OCI-LY7 (cell line): ENCODE measurements around the gene DPEP2NB. TPM values are rescaled to one million over a fixed set of nuclear protein-coding genes. Genes with fewer than 3 reads are reported as not detected.

Experiments
- BruUV-seq: library from RNA; stranded (reverse); fragments of 400-500 nt; replicated peaks from 2 replicates; lab custom pipeline; 2021; lab: Mats Ljungman, UMichigan
- CTCF ChIA-PET: fragments of 300-600 bp; sonication (Branson Sonifier 250); formaldehyde crosslinking; loops from one replicate; lab custom pipeline; 2022; ENCODE audit warnings: antibody characterized with exemption; ENCODE audit not compliant: unreplicated experiment; lab: Charles Lee
- POLR2A ChIA-PET: fragments of 300-600 bp; sonication (Branson Sonifier 250); formaldehyde crosslinking; loops from one replicate; lab custom pipeline; 2022; ENCODE audit warnings: antibody characterized with exemption; lab: Charles Lee
- DNase-seq: peaks from one replicate; pipeline ENCODE4 v3.0.0-alpha.2; 2015; ENCODE audit warnings: low spot score
- H2AFZ ChIP-seq: fragments of 200-600 bp; sonication (generic), shearing (Covaris generic); 2 replicates; pipeline ENCODE4 v1.6.1; 2014; ENCODE audit warnings: mild to moderate bottlenecking, antibody characterized with exemption, low read length, moderate library complexity
- H3K27ac ChIP-seq: fragments of 200-600 bp; sonication (generic); 2 replicates; pipeline ENCODE4 v1.5.1; 2014; ENCODE audit warnings: mixed run types, low read depth, mild to moderate bottlenecking, moderate library complexity, low read length, inconsistent platforms; ENCODE audit not compliant: poor library complexity, severe bottlenecking
- H3K36me3 ChIP-seq: fragments of 200-600 bp; sonication (generic); 2 replicates; pipeline ENCODE4 v1.6.1; 2014; ENCODE audit warnings: mild to moderate bottlenecking, antibody characterized with exemption, low read length, moderate library complexity, mixed read lengths; ENCODE audit not compliant: insufficient read depth
- H3K4me1 ChIP-seq: fragments of 200-600 bp; sonication (generic); 2 replicates; pipeline ENCODE4 v1.5.1; 2014; ENCODE audit warnings: mild to moderate bottlenecking, low read length; ENCODE audit not compliant: insufficient read depth, poor library complexity, severe bottlenecking
- H3K4me2 ChIP-seq: fragments of 200-600 bp; sonication (generic); 2 replicates; pipeline ENCODE4 v1.6.1; 2014; ENCODE audit warnings: mild to moderate bottlenecking, low read length
- H3K4me3 ChIP-seq: fragments of 200-600 bp; sonication (generic); 2 replicates; pipeline ENCODE4 v1.5.1; 2014; ENCODE audit warnings: mild to moderate bottlenecking, low read depth, low read length; ENCODE audit not compliant: poor library complexity, severe bottlenecking
- H3K79me2 ChIP-seq: fragments of 200-600 bp; sonication (generic); 2 replicates; pipeline ENCODE4 v1.6.1; 2016; ENCODE audit warnings: low read depth, mild to moderate bottlenecking, low read length, moderate library complexity, mixed read lengths; ENCODE audit not compliant: insufficient read depth
- H3K9me2 ChIP-seq: fragments of 200-600 bp; sonication (generic); 2 replicates; pipeline ENCODE4 v1.6.1; 2016; ENCODE audit warnings: mild to moderate bottlenecking, low read length, mixed read lengths; ENCODE audit not compliant: insufficient read depth
- H3K9me3 ChIP-seq: fragments of 200-600 bp; sonication (generic); 2 replicates; pipeline ENCODE4 v1.6.1; 2014; ENCODE audit warnings: mild to moderate bottlenecking, mixed run types, low read length, mixed read lengths
- H4K20me1 ChIP-seq: fragments of 200-600 bp; sonication (generic); 2 replicates; pipeline ENCODE4 v1.6.1; 2014; ENCODE audit warnings: mild to moderate bottlenecking, antibody characterized with exemption, low read length, moderate library complexity, mixed read lengths; ENCODE audit not compliant: insufficient read depth
- CTCF ChIP-seq: fragments of 200-600 bp; sonication (generic); conservative IDR thresholded peaks from 2 replicates; pipeline ENCODE4 v1.5.1; 2014; ENCODE audit warnings: mild to moderate bottlenecking, antibody characterized with exemption, low read length, moderate library complexity, mixed read lengths
- EZH2phosphoT487 ChIP-seq: fragments of 200-600 bp; sonication (generic); IDR thresholded peaks from 2 replicates; pipeline ENCODE4 v1.6.1; 2018; ENCODE audit warnings: low read depth, borderline replicate concordance, mild to moderate bottlenecking, mixed run types, antibody characterized with exemption, low read length, moderate library complexity, mixed read lengths
- intact Hi-C: fragments of 100-400 bp; cut with micrococcal nuclease; formaldehyde crosslinking; loops from one replicate; pipeline ENCODE4 v1.10.0; 2022; ENCODE audit not compliant: unreplicated experiment
- total RNA-seq, 2 experiments: library from RNA; depleted of rRNA in 1 of 2; stranded (reverse); fragments of >200 nt in 1 of 2; shearing (Covaris generic) in 1 of 2; gene quantifications; 2 replicates each; pipeline ENCODE4 v1.2.3, GENCODE V29; 2014 to 2022

Gene DPEP2NB
- total RNA-seq, 2 experiments from 2014 or later, result not detected

GRCh38 chr16:67987460-67988160 is 28.1 kb downstream of the DPEP2NB start:
- Histone ChIP-seq H3K4me3 (no peak overlapping the region), H4K20me1 (no peaks in the 10 kb centered on the region), H3K27ac (no peak overlapping the region), H3K9me3 (no peaks in the 10 kb centered on the region), H3K4me2 (no peak overlapping the region), H3K36me3 (no peaks in the 10 kb centered on the region), H3K79me2 (no peaks in the 10 kb centered on the region), H3K4me1 (peaks cover 27% of the 10 kb centered on the region), H3K9me2 (no peaks in the 10 kb centered on the region), H2AFZ (no peak overlapping the region)
- TF ChIP-seq EZH2phosphoT487, result no peak
- TF ChIP-seq CTCF, result no peak
- ChIA-PET POLR2A (interaction anchor here (0.7 to 0.8 kb wide), 2 partner anchors 11 to 1057 kb away, joined by 3 read pairs; partner anchors contain the start of gene DPEP2), CTCF (no interaction called here)
- intact Hi-C loops, result no loop called here
- BruUV-seq, result no TSS peak
- no peak for DNase-seq

GRCh38 chr16:67986949-67987348 is 28.8 kb downstream of the DPEP2NB start:
- ChIA-PET CTCF (no interaction called here), POLR2A (interaction anchor here (0.6 to 1.3 kb wide), 4 partner anchors 12 to 98 kb away, joined by 3 to 4 read pairs (median 4); partner anchors contain the start of genes DPEP2 and NFATC3)
- DNase-seq, result no peak
- no peak overlapping the region for H3K4me3 ChIP-seq
- no peaks in the 10 kb centered on the region for H3K9me3 ChIP-seq
- H3K4me1 ChIP-seq, result peaks cover 27% of the 10 kb centered on the region
- no peak overlapping the region for H2AFZ ChIP-seq
- H3K9me2 ChIP-seq, result no peaks in the 10 kb centered on the region
- intact Hi-C loops, result no loop called here
- no peaks in the 10 kb centered on the region for H3K79me2 ChIP-seq
- H3K27ac ChIP-seq, result no peak overlapping the region
- no TSS peak for BruUV-seq
- H3K36me3 ChIP-seq, result no peaks in the 10 kb centered on the region
- H4K20me1 ChIP-seq, result no peaks in the 10 kb centered on the region
- no peak overlapping the region for H3K4me2 ChIP-seq
- TF ChIP-seq EZH2phosphoT487 (no peak), CTCF (no peak)
